K562 (cell line): Measurements from ENCODE around the gene IL17RC. TPM values are rescaled to one million over a fixed set of nuclear protein-coding genes. Genes with fewer than 3 reads are reported as not detected.
A peak's percentile ranks its signal among the peaks of the same experiment; 100 is the strongest.

Experiments used
- BRCA1 ChIP-seq, 2 experiments: fragments of 450-650 bp in 1 of 2; sonication (generic) in 1 of 2; formaldehyde crosslinking in 1 of 2; IDR thresholded peaks; 2 replicates each; pipeline versions ENCODE4 v1.5.0 to v1.6.1; 2017 to 2020; ENCODE audit warnings: mild to moderate bottlenecking in 1 of 2, missing genetic modification reagents in 1 of 2
- DACH1 ChIP-seq: fragments of 450-650 bp; IDR thresholded peaks from 2 replicates; pipeline ENCODE4 v1.6.1; 2018; ENCODE audit not compliant: partially characterized antibody
- HDAC6 ChIP-seq: IDR thresholded peaks from 2 replicates; pipeline ENCODE4 v1.6.1; 2012; ENCODE audit warnings: low read depth, mild to moderate bottlenecking, control low read depth, inconsistent platforms, low read length, moderate library complexity
- KDM5B ChIP-seq: fragments of 200-600 bp; sonication (generic); IDR thresholded peaks from 2 replicates; pipeline ENCODE4 v1.6.1; 2012; ENCODE audit warnings: low read depth, mild to moderate bottlenecking, moderate library complexity, low read length, control low read depth, inconsistent platforms; ENCODE audit not compliant: insufficient replicate concordance
- MYNN ChIP-seq, 2 experiments: sonication (generic); formaldehyde crosslinking in 1 of 2; IDR thresholded peaks; 2 replicates each; pipeline versions ENCODE4 v1.5.0 to v1.6.1; 2016 to 2020; ENCODE audit warnings: antibody characterized with exemption in 1 of 2, missing genetic modification reagents in 1 of 2
- POLR2AphosphoS5 ChIP-seq: IDR thresholded peaks from 2 replicates; pipeline ENCODE4 v1.6.1; 2011; ENCODE audit warnings: mild to moderate bottlenecking, low read depth, low read length, moderate library complexity; ENCODE audit not compliant: control insufficient read depth, insufficient read depth
- POLR2H ChIP-seq: IDR thresholded peaks from 2 replicates; pipeline ENCODE4 v1.6.1; 2016; ENCODE audit warnings: missing genetic modification characterization, low read depth, mild to moderate bottlenecking, control low read depth, missing compliant biosample characterization, moderate library complexity
- ZNF436 ChIP-seq: fragments of 250-450, 450-650 bp; sonication (Bioruptor Pico); formaldehyde crosslinking; IDR thresholded peaks from 2 replicates; pipeline ENCODE4 v1.7.0; 2020; ENCODE audit warnings: mild to moderate bottlenecking
- polyA plus RNA-seq, 8 experiments: library from polyadenylated mRNA; depleted of rRNA in 4 of 8; stranded (reverse) in 5 of 8; unstranded in 3 of 8; fragments of >200 nt; fragmentation: Nextera tagmentation in 2 of 8; fragmentation: Illumina TruSeq in 1 of 8; extraction: Ambion mirVana in 2 of 8; extraction: Trizol in 1 of 8; gene quantifications; 2 replicates each; pipeline versions ENCODE4 v1.2.1 to v1.2.3, GENCODE V29; 2011 to 2014; ENCODE audit warnings: inconsistent platforms in 1 of 8, missing spikeins in 1 of 8
- total RNA-seq, 7 experiments: library from RNA; depleted of rRNA in 6 of 7; stranded (reverse); fragments of >200 nt in 6 of 7; fragmentation: Illumina TruSeq in 2 of 7; extraction: Trizol in 2 of 7; gene quantifications; 2 replicates each; pipeline versions ENCODE4 v1.2.1 to v1.2.3, GENCODE V29; 2011 to 2021; ENCODE audit warnings: low replicate concordance in 1 of 7
- TF ChIP-seq, protein P1 (sequence below): fragments of 450-650 bp; IDR thresholded peaks from 2 replicates; pipeline ENCODE4 v1.6.1; 2016; ENCODE audit warnings: low read depth
- TF ChIP-seq, protein P2 (sequence below), 2 experiments: IDR thresholded peaks; 2 replicates each; pipeline ENCODE4 v1.6.1; 2011; ENCODE audit warnings: borderline replicate concordance in 1 of 2, control low read depth in 1 of 2, low read depth in 1 of 2, low read length in 1 of 2, mild to moderate bottlenecking in 1 of 2, mixed read lengths in 1 of 2, moderate library complexity in 1 of 2; ENCODE audit not compliant: insufficient read depth in 1 of 2, insufficient read length in 1 of 2, poor library complexity in 1 of 2, severe bottlenecking in 1 of 2; ENCODE audit errors: extremely low read depth in 1 of 2
- TF ChIP-seq, protein P3 (sequence below): fragments of 450-650 bp; IDR thresholded peaks from 2 replicates; pipeline ENCODE4 v1.6.1; 2016; ENCODE audit warnings: borderline replicate concordance
- TF ChIP-seq, protein P4 (sequence below): sonication (generic); formaldehyde crosslinking; IDR thresholded peaks from 2 replicates; pipeline ENCODE4 v1.9.0; 2022; ENCODE audit warnings: mild to moderate bottlenecking, missing genetic modification reagents

Gene IL17RC
- total and polyA plus RNA-seq, 9 of the 15 experiments (the other 6 are each of a cell fraction or from before 2014, with no cell fraction given) = 0.15 to 11.4 (median 7.1) TPM; not detected in 1

DNA sequence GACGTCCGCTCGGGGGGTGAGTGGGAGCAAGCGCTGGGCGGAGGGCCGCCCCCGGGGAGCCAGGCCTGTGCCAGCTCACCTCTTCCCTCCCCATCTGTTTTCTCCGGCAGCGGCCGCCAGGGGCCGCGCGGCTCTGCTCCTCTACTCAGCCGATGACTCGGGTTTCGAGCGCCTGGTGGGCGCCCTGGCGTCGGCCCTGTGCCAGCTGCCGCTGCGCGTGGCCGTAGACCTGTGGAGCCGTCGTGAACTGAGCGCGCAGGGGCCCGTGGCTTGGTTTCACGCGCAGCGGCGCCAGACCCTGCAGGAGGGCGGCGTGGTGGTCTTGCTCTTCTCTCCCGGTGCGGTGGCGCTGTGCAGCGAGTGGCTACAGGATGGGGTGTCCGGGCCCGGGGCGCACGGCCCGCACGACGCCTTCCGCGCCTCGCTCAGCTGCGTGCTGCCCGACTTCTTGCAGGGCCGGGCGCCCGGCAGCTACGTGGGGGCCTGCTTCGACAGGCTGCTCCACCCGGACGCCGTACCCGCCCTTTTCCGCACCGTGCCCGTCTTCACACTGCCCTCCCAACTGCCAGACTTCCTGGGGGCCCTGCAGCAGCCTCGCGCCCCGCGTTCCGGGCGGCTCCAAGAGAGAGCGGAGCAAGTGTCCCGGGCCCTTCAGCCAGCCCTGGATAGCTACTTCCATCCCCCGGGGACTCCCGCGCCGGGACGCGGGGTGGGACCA is 16.1 kb downstream of the IL17RC start (continued):
- TF ChIP-seq DACH1 (peak; percentile 71), KDM5B (no peak), POLR2H (tag) (no peak), HDAC6 (no peak), ZNF436 (no peak), MYNN (IDR thresholded peaks at IDR 0.05) (peak; percentile 92), MYNN (CRISPR knock-in tag; IDR thresholded peaks at IDR 0.05) (no peak), POLR2AphosphoS5 (peak; percentile 58; the same call in 1 of the 2 replicates), BRCA1 (IDR thresholded peaks at IDR 0.05) (no peak), BRCA1 (CRISPR knock-in tag; IDR thresholded peaks at IDR 0.05) (peak; percentile 96; the same call in 1 of the 2 replicates)
- TF ChIP-seq, protein P1, sequence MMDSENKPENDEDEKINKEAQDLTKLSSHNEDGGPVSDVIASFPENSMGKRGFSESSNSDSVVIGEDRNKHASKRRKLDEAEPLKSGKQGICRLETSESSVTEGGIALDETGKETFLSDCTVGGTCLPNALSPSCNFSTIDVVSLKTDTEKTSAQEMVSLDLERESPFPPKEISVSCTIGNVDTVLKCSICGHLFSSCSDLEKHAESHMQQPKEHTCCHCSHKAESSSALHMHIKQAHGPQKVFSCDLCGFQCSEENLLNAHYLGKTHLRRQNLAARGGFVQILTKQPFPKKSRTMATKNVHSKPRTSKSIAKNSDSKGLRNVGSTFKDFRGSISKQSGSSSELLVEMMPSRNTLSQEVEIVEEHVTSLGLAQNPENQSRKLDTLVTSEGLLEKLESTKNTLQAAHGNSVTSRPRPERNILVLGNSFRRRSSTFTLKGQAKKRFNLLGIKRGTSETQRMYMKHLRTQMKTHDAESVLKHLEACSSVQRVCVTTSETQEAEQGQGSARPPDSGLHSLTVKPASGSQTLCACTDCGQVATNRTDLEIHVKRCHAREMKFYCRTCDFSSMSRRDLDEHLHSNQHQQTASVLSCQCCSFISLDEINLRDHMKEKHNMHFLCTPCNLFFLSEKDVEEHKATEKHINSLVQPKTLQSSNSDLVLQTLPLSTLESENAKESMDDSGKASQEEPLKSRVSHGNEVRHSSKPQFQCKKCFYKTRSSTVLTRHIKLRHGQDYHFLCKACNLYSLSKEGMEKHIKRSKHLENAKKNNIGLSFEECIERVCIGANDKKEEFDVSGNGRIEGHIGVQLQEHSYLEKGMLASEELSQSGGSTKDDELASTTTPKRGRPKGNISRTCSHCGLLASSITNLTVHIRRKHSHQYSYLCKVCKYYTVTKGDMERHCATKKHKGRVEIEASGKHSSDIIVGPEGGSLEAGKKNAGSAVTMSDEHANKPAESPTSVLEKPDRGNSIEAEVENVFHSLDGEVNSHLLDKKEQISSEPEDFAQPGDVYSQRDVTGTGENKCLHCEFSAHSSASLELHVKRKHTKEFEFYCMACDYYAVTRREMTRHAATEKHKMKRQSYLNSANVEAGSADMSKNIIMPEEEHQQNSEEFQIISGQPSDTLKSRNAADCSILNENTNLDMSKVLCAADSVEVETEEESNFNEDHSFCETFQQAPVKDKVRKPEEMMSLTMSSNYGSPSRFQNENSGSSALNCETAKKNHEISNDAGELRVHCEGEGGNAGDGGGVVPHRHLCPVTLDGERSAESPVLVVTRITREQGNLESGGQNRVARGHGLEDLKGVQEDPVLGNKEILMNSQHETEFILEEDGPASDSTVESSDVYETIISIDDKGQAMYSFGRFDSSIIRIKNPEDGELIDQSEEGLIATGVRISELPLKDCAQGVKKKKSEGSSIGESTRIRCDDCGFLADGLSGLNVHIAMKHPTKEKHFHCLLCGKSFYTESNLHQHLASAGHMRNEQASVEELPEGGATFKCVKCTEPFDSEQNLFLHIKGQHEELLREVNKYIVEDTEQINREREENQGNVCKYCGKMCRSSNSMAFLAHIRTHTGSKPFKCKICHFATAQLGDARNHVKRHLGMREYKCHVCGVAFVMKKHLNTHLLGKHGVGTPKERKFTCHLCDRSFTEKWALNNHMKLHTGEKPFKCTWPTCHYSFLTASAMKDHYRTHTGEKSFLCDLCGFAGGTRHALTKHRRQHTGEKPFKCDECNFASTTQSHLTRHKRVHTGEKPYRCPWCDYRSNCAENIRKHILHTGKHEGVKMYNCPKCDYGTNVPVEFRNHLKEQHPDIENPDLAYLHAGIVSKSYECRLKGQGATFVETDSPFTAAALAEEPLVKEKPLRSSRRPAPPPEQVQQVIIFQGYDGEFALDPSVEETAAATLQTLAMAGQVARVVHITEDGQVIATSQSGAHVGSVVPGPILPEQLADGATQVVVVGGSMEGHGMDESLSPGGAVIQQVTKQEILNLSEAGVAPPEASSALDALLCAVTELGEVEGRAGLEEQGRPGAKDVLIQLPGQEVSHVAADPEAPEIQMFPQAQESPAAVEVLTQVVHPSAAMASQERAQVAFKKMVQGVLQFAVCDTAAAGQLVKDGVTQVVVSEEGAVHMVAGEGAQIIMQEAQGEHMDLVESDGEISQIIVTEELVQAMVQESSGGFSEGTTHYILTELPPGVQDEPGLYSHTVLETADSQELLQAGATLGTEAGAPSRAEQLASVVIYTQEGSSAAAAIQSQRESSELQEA = peak; percentile 59; the same call in 1 of the 2 replicates
- TF ChIP-seq, protein P2, sequence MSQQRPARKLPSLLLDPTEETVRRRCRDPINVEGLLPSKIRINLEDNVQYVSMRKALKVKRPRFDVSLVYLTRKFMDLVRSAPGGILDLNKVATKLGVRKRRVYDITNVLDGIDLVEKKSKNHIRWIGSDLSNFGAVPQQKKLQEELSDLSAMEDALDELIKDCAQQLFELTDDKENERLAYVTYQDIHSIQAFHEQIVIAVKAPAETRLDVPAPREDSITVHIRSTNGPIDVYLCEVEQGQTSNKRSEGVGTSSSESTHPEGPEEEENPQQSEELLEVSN (IDR thresholded peaks at IDR 0.05; ENCODE audit: borderline replicate concordance in 1 of 2, extremely low read depth in 1 of 2, insufficient read depth in 1 of 2, insufficient read length in 1 of 2, low read depth in 1 of 2, low read length in 1 of 2, poor library complexity in 1 of 2, severe bottlenecking in 1 of 2) = peak; percentile 76 to 78
- TF ChIP-seq, protein P3, sequence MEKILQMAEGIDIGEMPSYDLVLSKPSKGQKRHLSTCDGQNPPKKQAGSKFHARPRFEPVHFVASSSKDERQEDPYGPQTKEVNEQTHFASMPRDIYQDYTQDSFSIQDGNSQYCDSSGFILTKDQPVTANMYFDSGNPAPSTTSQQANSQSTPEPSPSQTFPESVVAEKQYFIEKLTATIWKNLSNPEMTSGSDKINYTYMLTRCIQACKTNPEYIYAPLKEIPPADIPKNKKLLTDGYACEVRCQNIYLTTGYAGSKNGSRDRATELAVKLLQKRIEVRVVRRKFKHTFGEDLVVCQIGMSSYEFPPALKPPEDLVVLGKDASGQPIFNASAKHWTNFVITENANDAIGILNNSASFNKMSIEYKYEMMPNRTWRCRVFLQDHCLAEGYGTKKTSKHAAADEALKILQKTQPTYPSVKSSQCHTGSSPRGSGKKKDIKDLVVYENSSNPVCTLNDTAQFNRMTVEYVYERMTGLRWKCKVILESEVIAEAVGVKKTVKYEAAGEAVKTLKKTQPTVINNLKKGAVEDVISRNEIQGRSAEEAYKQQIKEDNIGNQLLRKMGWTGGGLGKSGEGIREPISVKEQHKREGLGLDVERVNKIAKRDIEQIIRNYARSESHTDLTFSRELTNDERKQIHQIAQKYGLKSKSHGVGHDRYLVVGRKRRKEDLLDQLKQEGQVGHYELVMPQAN = no peak
- TF ChIP-seq, protein P4, sequence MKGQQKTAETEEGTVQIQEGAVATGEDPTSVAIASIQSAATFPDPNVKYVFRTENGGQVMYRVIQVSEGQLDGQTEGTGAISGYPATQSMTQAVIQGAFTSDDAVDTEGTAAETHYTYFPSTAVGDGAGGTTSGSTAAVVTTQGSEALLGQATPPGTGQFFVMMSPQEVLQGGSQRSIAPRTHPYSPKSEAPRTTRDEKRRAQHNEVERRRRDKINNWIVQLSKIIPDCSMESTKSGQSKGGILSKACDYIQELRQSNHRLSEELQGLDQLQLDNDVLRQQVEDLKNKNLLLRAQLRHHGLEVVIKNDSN (CRISPR knock-in tag) = peak; percentile 66; the same call in 1 of the 2 replicates
